Testis (tissue), 3 donors: ENCODE results near the gene TLX1. TPM values are rescaled to one million over a fixed set of nuclear protein-coding genes. Genes with fewer than 3 reads are reported as not detected.
"Not testable (repeated sequence)": the region's sequence is repeated elsewhere in the genome, so short reads cannot be mapped to it uniquely, and the experiment has no call there.

ENCODE experiments used
- DNase-seq: peaks from one replicate; pipeline ENCODE4 v3.0.0-alpha.2; 2019
- H3K27ac ChIP-seq, 2 donors: fragments of 200-600 bp; sonication (generic); one replicate each; pipeline ENCODE4 v1.5.1; 2019
- H3K27me3 ChIP-seq: fragments of 200-600 bp; sonication (generic); one replicate; pipeline ENCODE4 v1.5.1; 2019
- H3K36me3 ChIP-seq: fragments of 200-600 bp; sonication (generic); one replicate; pipeline ENCODE4 v1.5.1; 2017; ENCODE audit warnings: low read depth; ENCODE audit errors: missing control alignments
- H3K4me1 ChIP-seq: fragments of 200-600 bp; sonication (generic); one replicate; pipeline ENCODE4 v1.5.1; 2019
- H3K4me3 ChIP-seq, 2 donors: fragments of 200-600 bp; sonication (generic); one replicate each; pipeline ENCODE4 v1.5.1; 2017 to 2019
- H3K9me3 ChIP-seq: fragments of 200-600 bp; sonication (generic); one replicate; pipeline ENCODE4 v1.5.1; 2017
- POLR2A ChIP-seq: fragments of 450-650 bp; IDR thresholded peaks from one replicate; pipeline ENCODE4 v1.6.1; 2017; ENCODE audit warnings: antibody characterized with exemption, mild to moderate bottlenecking, moderate library complexity
- WGBS, 2 donors: methylation state at CpG; one replicate each; pipeline ENCODE4 v1.1.5; 2018; 5-methylcytosine and 5-hydroxymethylcytosine counted together
- intact Hi-C: fragments of 100-400 bp; cut with DNase I; formaldehyde crosslinking; loops from one replicate; pipeline ENCODE4 v1.15.1; 2023; ENCODE audit warnings: low total_unique reads
- polyA plus RNA-seq: library from polyadenylated mRNA; stranded (reverse); fragments of 350-450 nt; fragmentation: Illumina TruSeq; extraction: RNeasy Lipid Tissue Mini Kit (QIAGEN cat#74804); gene quantifications from one replicate; pipeline ENCODE4 v1.2.3, GENCODE V29; 2014; ENCODE audit warnings: low read depth, low replicate concordance; ENCODE audit not compliant: insufficient read depth
- total RNA-seq, 2 donors: library from RNA; depleted of rRNA; stranded (reverse); fragments of >200 nt; gene quantifications; one replicate each; pipeline ENCODE4 v1.2.3, GENCODE V29; 2016
- TF ChIP-seq, protein P1 (sequence below), 3 experiments: fragments of 450-650 bp in 2 of 3; fragments of 200-600 bp in 1 of 3; sonication (generic) in 1 of 3; IDR thresholded peaks; one replicate each; pipeline ENCODE4 v1.5.1; 2016 to 2019; ENCODE audit warnings: antibody characterized with exemption in 3 of 3, mild to moderate bottlenecking in 2 of 3, moderate library complexity in 1 of 3

Gene TLX1
- total and polyA plus RNA-seq, 3 donors from 2014 or later, result 0.44 to 1.7 (median 0.99) TPM

- TF ChIP-seq, protein P1, sequence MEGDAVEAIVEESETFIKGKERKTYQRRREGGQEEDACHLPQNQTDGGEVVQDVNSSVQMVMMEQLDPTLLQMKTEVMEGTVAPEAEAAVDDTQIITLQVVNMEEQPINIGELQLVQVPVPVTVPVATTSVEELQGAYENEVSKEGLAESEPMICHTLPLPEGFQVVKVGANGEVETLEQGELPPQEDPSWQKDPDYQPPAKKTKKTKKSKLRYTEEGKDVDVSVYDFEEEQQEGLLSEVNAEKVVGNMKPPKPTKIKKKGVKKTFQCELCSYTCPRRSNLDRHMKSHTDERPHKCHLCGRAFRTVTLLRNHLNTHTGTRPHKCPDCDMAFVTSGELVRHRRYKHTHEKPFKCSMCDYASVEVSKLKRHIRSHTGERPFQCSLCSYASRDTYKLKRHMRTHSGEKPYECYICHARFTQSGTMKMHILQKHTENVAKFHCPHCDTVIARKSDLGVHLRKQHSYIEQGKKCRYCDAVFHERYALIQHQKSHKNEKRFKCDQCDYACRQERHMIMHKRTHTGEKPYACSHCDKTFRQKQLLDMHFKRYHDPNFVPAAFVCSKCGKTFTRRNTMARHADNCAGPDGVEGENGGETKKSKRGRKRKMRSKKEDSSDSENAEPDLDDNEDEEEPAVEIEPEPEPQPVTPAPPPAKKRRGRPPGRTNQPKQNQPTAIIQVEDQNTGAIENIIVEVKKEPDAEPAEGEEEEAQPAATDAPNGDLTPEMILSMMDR (IDR thresholded peaks at IDR 0.05), result no peak
- TF ChIP-seq POLR2A, result no peak
Observed at GRCh38 chr10:101152316-101152715, 21.2 kb downstream of the TLX1 start.

GRCh38 chr10:101154506-101154905, 23.4 kb downstream of the TLX1 start:
- H3K4me3 ChIP-seq, H3K27me3 ChIP-seq, H3K9me3 ChIP-seq, intact Hi-C loops, H3K4me1 ChIP-seq, H3K27ac ChIP-seq, DNase-seq, H3K36me3 ChIP-seq: not testable (repeated sequence)
- WGBS, 2 donors, result 95 to 97% methylated on average over 5 of the region's 5 CpGs

More at GRCh38 chr10:101152316-101152715, 21.2 kb downstream of the TLX1 start:
- DNase-seq, result no peak
- intact Hi-C loops, result no loop called here
- WGBS, 2 donors, result 54 to 60% methylated on average over 3 of the region's 3 CpGs
- H3K27ac ChIP-seq, result no peak overlapping the region
- H3K4me3 ChIP-seq, result no peak overlapping the region
- H3K4me1 ChIP-seq, result no peaks in the 10 kb centered on the region
- H3K9me3 ChIP-seq, result no peaks in the 10 kb centered on the region
- no peaks in the 10 kb centered on the region for H3K36me3 ChIP-seq
- no peaks in the 10 kb centered on the region for H3K27me3 ChIP-seq

GRCh38 chr10:101155896-101156295, 24.8 kb downstream of the TLX1 start:
- no peak for DNase-seq
- 44 to 47% methylated on average over 3 of the region's 3 CpGs for WGBS, 2 donors
- H3K36me3 ChIP-seq, result no peaks in the 10 kb centered on the region
- no peaks in the 10 kb centered on the region for H3K9me3 ChIP-seq
- intact Hi-C loops, result no loop called here
- no peak for TF ChIP-seq POLR2A
- H3K4me1 ChIP-seq, result peaks cover 3% of the 10 kb centered on the region
- no peak overlapping the region for H3K27ac ChIP-seq
- H3K27me3 ChIP-seq, result no peaks in the 10 kb centered on the region
- no peak overlapping the region for H3K4me3 ChIP-seq

- no peak overlapping the region for H3K4me3 ChIP-seq
- no peaks in the 10 kb centered on the region for H3K9me3 ChIP-seq
- intact Hi-C loops, result no loop called here
- no peaks in the 10 kb centered on the region for H3K27me3 ChIP-seq
- TF ChIP-seq, protein P1 (IDR thresholded peaks at IDR 0.05), result no peak
- no peak for TF ChIP-seq POLR2A
- no peak for DNase-seq
- WGBS, 2 donors, result 46 to 66% methylated on average over 6 of the region's 6 CpGs
- H3K27ac ChIP-seq, result no peak overlapping the region
- H3K36me3 ChIP-seq, result no peaks in the 10 kb centered on the region
- H3K4me1 ChIP-seq, result peaks cover 8% of the 10 kb centered on the region
Observed at GRCh38 chr10:101157756-101158458, 26.8 kb downstream of the TLX1 start.

DNA sequence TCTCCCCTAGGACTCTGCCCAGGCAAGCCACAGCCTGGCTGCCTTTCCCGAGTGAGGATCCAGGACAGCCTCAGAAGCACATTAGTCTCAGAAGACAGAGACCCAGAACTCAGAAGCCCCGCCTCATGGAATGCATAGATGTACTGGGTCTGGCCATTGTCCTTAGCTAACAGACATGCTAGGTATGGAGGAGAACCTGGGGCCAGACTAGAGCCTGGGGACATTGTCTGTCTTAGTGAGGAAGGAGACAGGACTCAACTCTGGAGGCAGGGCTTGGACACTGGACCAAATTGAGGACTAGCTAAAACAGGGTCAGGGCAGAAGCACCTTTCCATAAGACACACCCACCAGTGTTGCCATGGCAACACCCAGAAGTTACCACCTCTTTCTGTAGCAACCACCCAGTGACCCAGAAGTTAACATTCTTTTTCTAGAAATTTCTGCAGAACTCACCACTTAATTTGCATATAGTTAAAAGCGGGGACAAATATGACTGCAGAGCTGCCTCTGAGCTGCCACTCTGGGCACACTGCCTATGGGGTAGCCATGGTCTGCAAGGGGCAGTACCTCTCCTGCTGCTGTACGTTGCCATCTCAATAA, 27.5 kb downstream of the TLX1 start:
- WGBS, 2 donors, result 48 to 58% methylated on average over 3 to 4 of the region's 4 CpGs
- no peak overlapping the region for H3K27ac ChIP-seq
- H3K36me3 ChIP-seq, result no peaks in the 10 kb centered on the region
- no peaks in the 10 kb centered on the region for H3K27me3 ChIP-seq
- H3K4me3 ChIP-seq, result no peak overlapping the region
- H3K9me3 ChIP-seq, result no peaks in the 10 kb centered on the region
- DNase-seq, result no peak
- intact Hi-C loops, result no loop called here
- H3K4me1 ChIP-seq, result peaks cover 8% of the 10 kb centered on the region
- TF ChIP-seq, protein P1 (IDR thresholded peaks at IDR 0.05), result no peak
- no peak for TF ChIP-seq POLR2A
